ENCODE data around the gene SLCO1B3. TPM values are rescaled to one million over a fixed set of nuclear protein-coding genes. Genes with fewer than 3 reads are reported as not detected.

Gene SLCO1B3
- polyA plus RNA-seq, 1 experiment = not detected

DNA sequence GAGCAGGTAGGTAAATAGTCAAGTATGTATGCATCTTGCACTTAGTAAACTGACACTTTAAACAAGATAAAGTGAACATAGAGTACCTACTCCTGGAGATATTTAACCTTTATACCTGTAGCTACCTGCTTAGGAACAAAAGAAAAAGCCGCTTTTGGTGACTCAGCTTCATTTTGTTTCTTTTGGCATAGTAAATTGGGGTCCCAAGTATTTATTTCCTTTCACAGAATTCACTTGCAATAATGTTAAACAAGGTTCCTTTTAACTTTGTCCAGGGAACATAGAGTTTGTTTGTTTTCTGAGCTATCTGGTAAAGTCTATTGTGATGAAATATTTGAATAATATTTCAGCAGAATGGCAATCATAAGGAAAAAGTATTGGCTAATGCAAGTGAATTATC is 20.0 kb downstream of the SLCO1B3 start:
- ChIA-PET CTCF (no interaction called here), POLR2A (no interaction called here)
- no peak overlapping the region for H3K4me3 ChIP-seq (ENCODE audit: low read depth, low read length)
- TF ChIP-seq, protein P1, sequence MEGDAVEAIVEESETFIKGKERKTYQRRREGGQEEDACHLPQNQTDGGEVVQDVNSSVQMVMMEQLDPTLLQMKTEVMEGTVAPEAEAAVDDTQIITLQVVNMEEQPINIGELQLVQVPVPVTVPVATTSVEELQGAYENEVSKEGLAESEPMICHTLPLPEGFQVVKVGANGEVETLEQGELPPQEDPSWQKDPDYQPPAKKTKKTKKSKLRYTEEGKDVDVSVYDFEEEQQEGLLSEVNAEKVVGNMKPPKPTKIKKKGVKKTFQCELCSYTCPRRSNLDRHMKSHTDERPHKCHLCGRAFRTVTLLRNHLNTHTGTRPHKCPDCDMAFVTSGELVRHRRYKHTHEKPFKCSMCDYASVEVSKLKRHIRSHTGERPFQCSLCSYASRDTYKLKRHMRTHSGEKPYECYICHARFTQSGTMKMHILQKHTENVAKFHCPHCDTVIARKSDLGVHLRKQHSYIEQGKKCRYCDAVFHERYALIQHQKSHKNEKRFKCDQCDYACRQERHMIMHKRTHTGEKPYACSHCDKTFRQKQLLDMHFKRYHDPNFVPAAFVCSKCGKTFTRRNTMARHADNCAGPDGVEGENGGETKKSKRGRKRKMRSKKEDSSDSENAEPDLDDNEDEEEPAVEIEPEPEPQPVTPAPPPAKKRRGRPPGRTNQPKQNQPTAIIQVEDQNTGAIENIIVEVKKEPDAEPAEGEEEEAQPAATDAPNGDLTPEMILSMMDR (IDR thresholded peaks at IDR 0.05; ENCODE audit: low read depth, low read length) = no peak
- peaks cover 7% of the 10 kb centered on the region for H3K9me3 ChIP-seq (ENCODE audit: control insufficient read depth, insufficient read depth, low read length)
- H3K27me3 ChIP-seq (ENCODE audit: control insufficient read depth, insufficient read depth, low read length) = no peaks in the 10 kb centered on the region
- H3K27ac ChIP-seq (ENCODE audit: low read depth, low read length) = no peak overlapping the region
- DNase-seq (ENCODE audit: low read depth, low spot score) = no peak

DNA sequence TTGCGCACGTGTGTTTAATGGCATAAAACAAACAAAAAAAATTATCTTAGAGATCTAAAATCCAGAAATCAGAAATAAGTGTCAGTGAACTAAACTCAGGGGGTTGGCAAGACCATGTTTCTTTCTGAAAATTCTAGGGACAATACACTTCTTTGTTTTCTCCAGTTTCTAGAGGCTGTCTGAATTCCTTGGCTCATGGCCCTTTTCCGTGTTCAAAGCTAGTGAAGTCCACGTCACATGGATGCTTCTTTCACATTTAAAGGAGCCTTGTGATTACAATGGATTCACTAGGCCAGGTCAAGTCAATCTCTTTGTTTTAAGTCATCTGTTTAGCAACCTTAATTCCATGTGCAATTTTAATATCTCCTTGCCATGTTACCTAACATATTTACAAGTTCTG is 22.4 kb downstream of the SLCO1B3 start:
- H3K27me3 ChIP-seq (ENCODE audit: control insufficient read depth, insufficient read depth, low read length) = no peaks in the 10 kb centered on the region
- no peak overlapping the region for H3K27ac ChIP-seq (ENCODE audit: low read depth, low read length)
- DNase-seq (ENCODE audit: low read depth, low spot score) = no peak
- peaks cover 7% of the 10 kb centered on the region for H3K9me3 ChIP-seq (ENCODE audit: control insufficient read depth, insufficient read depth, low read length)
- ChIA-PET POLR2A (no interaction called here), CTCF (no interaction called here)
- TF ChIP-seq, protein P1 (IDR thresholded peaks at IDR 0.05; ENCODE audit: low read depth, low read length) = no peak
- H3K4me3 ChIP-seq (ENCODE audit: low read depth, low read length) = no peak overlapping the region

DNA sequence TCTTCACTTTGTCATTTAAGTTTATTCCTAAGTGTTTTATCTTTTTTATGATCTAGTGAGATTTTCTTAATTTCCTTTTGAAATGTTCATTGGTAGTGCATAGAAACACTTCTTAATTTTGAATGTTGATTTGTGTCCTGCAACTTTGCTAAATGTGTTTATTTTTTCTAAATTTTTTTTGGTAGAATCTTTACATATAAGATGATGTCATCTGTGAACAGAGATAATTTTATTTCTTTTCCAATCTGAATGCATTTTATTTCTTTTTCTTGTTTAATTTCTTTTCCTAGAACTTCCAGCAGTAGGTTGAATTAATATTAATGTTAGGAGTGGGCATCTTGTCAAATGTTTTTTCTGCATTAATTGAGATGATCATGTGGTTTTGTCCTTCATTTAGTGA is 42.1 kb downstream of the SLCO1B3 start:
- ChIA-PET CTCF (no interaction called here), POLR2A (no interaction called here)
- TF ChIP-seq, protein P1 (IDR thresholded peaks at IDR 0.05; ENCODE audit: low read depth, low read length) = no peak
- Histone ChIP-seq H3K4me3 (ENCODE audit: low read depth, low read length) (no peak overlapping the region), H3K9me3 (ENCODE audit: control insufficient read depth, insufficient read depth, low read length) (peaks cover 9% of the 10 kb centered on the region), H3K27me3 (ENCODE audit: control insufficient read depth, insufficient read depth, low read length) (no peaks in the 10 kb centered on the region), H3K27ac (ENCODE audit: low read depth, low read length) (no peak overlapping the region)
- DNase-seq (ENCODE audit: low read depth, low spot score) = no peak

DNA sequence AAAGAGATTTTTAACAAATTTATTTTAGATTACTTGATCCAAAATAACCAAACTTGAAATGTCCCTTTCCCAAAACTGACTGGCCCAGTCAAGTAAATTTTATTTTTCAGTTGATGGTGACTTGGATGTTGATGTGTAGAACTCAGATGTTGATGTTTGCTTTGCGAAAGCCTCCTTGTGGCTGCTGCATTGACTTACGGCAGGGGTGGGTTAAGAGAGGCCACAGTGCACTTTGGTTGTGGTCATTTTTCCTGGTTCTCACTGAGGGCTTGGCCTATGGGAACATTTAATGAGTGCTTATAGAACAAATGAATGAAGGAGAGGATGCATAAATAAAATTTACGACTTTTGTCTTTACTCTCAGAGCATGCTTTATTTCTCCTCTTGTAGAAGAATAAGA is 52.6 kb downstream of the SLCO1B3 start:
- TF ChIP-seq, protein P1 (IDR thresholded peaks at IDR 0.05; ENCODE audit: low read depth, low read length) = no peak
- DNase-seq (ENCODE audit: low read depth, low spot score) = no peak
- CTCF ChIA-PET = no interaction called here

DNA sequence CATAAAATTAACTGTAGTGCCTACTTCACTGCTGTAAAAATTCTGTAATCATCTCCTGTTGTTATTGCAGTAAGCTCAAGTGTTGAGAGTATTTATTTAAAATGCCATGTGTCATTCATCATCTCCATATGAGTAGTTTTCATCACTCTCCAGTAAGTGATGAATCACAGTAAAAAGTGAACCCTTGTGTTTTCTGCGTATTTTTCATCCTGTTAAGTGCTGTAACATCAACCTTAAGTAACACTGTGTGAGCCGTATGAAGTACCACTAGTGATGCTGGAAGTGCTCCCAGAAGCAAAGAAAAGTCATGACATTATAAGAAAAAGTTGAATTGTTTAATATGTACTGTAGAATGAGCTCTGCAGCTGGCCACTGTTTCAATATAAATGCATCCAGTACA is 55.4 kb downstream of the SLCO1B3 start:
- Histone ChIP-seq H3K9me3 (ENCODE audit: control insufficient read depth, insufficient read depth, low read length) (peaks cover 2% of the 10 kb centered on the region; the same call in 1 of the 2 replicates), H3K27me3 (ENCODE audit: control insufficient read depth, insufficient read depth, low read length) (no peaks in the 10 kb centered on the region), H3K4me3 (ENCODE audit: low read depth, low read length) (no peak overlapping the region), H3K27ac (ENCODE audit: low read depth, low read length) (no peak overlapping the region)
- POLR2A ChIA-PET = no interaction called here
- DNase-seq (ENCODE audit: low read depth, low spot score) = no peak
- TF ChIP-seq, protein P1 (IDR thresholded peaks at IDR 0.05; ENCODE audit: low read depth, low read length) = no peak
- CTCF ChIA-PET = no interaction called here

More for the DNA sequence above, 52.6 kb downstream of the SLCO1B3 start:
- Histone ChIP-seq H3K27ac (ENCODE audit: low read depth, low read length) (no peak overlapping the region), H3K9me3 (ENCODE audit: control insufficient read depth, insufficient read depth, low read length) (0 out of 2 replicates have a peak, but pooled peaks cover 5% of the 10 kb centered on the region), H3K4me3 (ENCODE audit: low read depth, low read length) (no peak overlapping the region), H3K27me3 (ENCODE audit: control insufficient read depth, insufficient read depth, low read length) (no peaks in the 10 kb centered on the region)
- POLR2A ChIA-PET = no interaction called here
